PC-3 (cell line): ENCODE measurements around the gene SLC9A8. TPM values are rescaled to one million over a fixed set of nuclear protein-coding genes. Genes with fewer than 3 reads are reported as not detected.
"Not testable (repeated sequence)": the region's sequence is repeated elsewhere in the genome, so short reads cannot be mapped to it uniquely, and the experiment has no call there.

Experiments
- ATAC-seq: fragments of 200-7000 bp; cut with Tn5 transposase; 2 replicates; pipeline ENCODE4 v1.9.1; 2020; ENCODE audit warnings: mild to moderate bottlenecking, moderate library complexity
- BruUV-seq: library from RNA; stranded (reverse); fragments of 400-500 nt; replicated peaks from 2 replicates; lab custom pipeline; 2021; lab: Mats Ljungman, UMichigan
- CTCF ChIA-PET: fragments of 300-600 bp; sonication (Branson Sonifier 250); formaldehyde crosslinking; loops from one replicate; lab custom pipeline; 2022; ENCODE audit warnings: antibody characterized with exemption; lab: Charles Lee
- POLR2A ChIA-PET: fragments of 300-600 bp; sonication (Branson Sonifier 250); formaldehyde crosslinking; loops from one replicate; lab custom pipeline; 2022; ENCODE audit warnings: antibody characterized with exemption; ENCODE audit not compliant: unreplicated experiment; lab: Charles Lee
- DNase-seq: peaks from one replicate; pipeline ENCODE4 v3.0.0-alpha.2; 2015
- H2AFZ ChIP-seq: fragments of 300-600 bp; sonication (generic); 2 replicates; pipeline ENCODE4 v1.6.0; 2016; ENCODE audit warnings: antibody characterized with exemption, low read length
- H3F3A ChIP-seq: fragments of 300-600 bp; sonication (generic); one replicate; pipeline ENCODE4 v1.6.0; 2017; ENCODE audit warnings: antibody characterized with exemption, low read length, control low read depth, mild to moderate bottlenecking; ENCODE audit not compliant: unreplicated experiment
- H3K27ac ChIP-seq: fragments of 300-600 bp; sonication (generic); 2 replicates; pipeline ENCODE4 v1.5.1; 2016; ENCODE audit warnings: mild to moderate bottlenecking, low read length
- H3K27me3 ChIP-seq: fragments of 300-600 bp; sonication (generic); 2 replicates; pipeline ENCODE4 v1.6.1; 2016; ENCODE audit warnings: low read length, mixed read lengths
- H3K36me3 ChIP-seq: fragments of 300-600 bp; sonication (generic); 2 replicates; pipeline ENCODE4 v1.6.1; 2016; ENCODE audit warnings: low read depth, mixed run types, low read length, mixed read lengths
- H3K4me1 ChIP-seq: fragments of 300-600 bp; sonication (generic); 2 replicates; pipeline ENCODE4 v1.5.1; 2016; ENCODE audit warnings: low read length; ENCODE audit not compliant: insufficient read depth
- H3K4me2 ChIP-seq: fragments of 300-600 bp; sonication (generic); 2 replicates; pipeline ENCODE4 v1.6.0; 2016; ENCODE audit warnings: low read length
- H3K4me3 ChIP-seq: fragments of 300-600 bp; sonication (generic); 2 replicates; pipeline ENCODE4 v1.5.1; 2016; ENCODE audit warnings: mild to moderate bottlenecking, low read length, mixed read lengths
- H3K79me2 ChIP-seq: fragments of 300-600 bp; sonication (generic); 2 replicates; pipeline ENCODE4 v1.6.1; 2017; ENCODE audit warnings: low read length, mixed read lengths
- H3K9ac ChIP-seq: fragments of 300-600 bp; sonication (generic); 2 replicates; pipeline ENCODE4 v1.6.0; 2016; ENCODE audit warnings: mild to moderate bottlenecking, low read length
- H3K9me2 ChIP-seq: fragments of 300-600 bp; sonication (generic); replicated peaks from 2 replicates; pipeline ENCODE4 v1.6.1; 2016; ENCODE audit warnings: mixed run types, low read length, mixed read lengths
- H3K9me3 ChIP-seq: fragments of 300-600 bp; sonication (generic); 2 replicates; pipeline ENCODE4 v1.6.1; 2016; ENCODE audit warnings: low read length, mixed read lengths
- H4K20me1 ChIP-seq: fragments of 300-600 bp; sonication (generic); 2 replicates; pipeline ENCODE4 v1.6.1; 2016; ENCODE audit warnings: low read length, mixed read lengths
- CTCF ChIP-seq: fragments of 300-600 bp; sonication (generic); conservative IDR thresholded peaks from 2 replicates; pipeline ENCODE4 v1.5.1; 2017; ENCODE audit warnings: antibody characterized with exemption, low read depth, mild to moderate bottlenecking, low read length
- EZH2 ChIP-seq: fragments of 300-600 bp; sonication (generic); IDR thresholded peaks from one replicate; pipeline ENCODE4 v1.6.1; 2017; ENCODE audit warnings: antibody characterized with exemption, mild to moderate bottlenecking, low read length; ENCODE audit not compliant: unreplicated experiment
- EZH2phosphoT487 ChIP-seq: fragments of 300-600 bp; sonication (generic); IDR thresholded peaks from 2 replicates; pipeline ENCODE4 v1.6.1; 2018; ENCODE audit warnings: mild to moderate bottlenecking, antibody characterized with exemption, low read length, borderline replicate concordance
- intact Hi-C: fragments of 100-400 bp; cut with micrococcal nuclease; formaldehyde crosslinking; loops from 2 replicates; pipeline ENCODE4 v1.9.0; 2023
- total RNA-seq: library from RNA; depleted of rRNA; stranded (reverse); fragments of >200 nt; gene quantifications from 2 replicates; pipeline ENCODE4 v1.2.3, GENCODE V29; 2014

SLC9A8 gene
- total RNA-seq, 1 experiment from 2014 or later: 13.1 TPM

GRCh38 chr20:49803418-49803817, 9.2 kb upstream of the SLC9A8 start:
- Histone ChIP-seq H3K27ac (no peak overlapping the region), H3K9ac (no peak overlapping the region), H3K9me2 (no peaks in the 10 kb centered on the region), H3F3A (no peaks in the 10 kb centered on the region), H3K4me1 (peaks cover 6% of the 10 kb centered on the region; the same call in 1 of the 2 replicates), H2AFZ (no peak overlapping the region), H3K4me3 (no peak overlapping the region), H4K20me1 (no peaks in the 10 kb centered on the region), H3K79me2 (no peaks in the 10 kb centered on the region), H3K4me2 (no peak overlapping the region), H3K9me3 (no peaks in the 10 kb centered on the region), H3K27me3 (no peaks in the 10 kb centered on the region), H3K36me3 (no peaks in the 10 kb centered on the region)
- ChIA-PET POLR2A (no interaction called here), CTCF (no interaction called here)
- TF ChIP-seq EZH2: no peak
- no peak for TF ChIP-seq EZH2phosphoT487
- no peak for TF ChIP-seq CTCF
- intact Hi-C loops: no loop called here
- ATAC-seq: no peak
- DNase-seq: no peak
- no TSS peak for BruUV-seq

GRCh38 chr20:49804364-49804763, 8.3 kb upstream of the SLC9A8 start:
- peaks cover 6% of the 10 kb centered on the region; the same call in 1 of the 2 replicates for H3K4me1 ChIP-seq

GRCh38 chr20:49805224-49805876, 7.3 kb upstream of the SLC9A8 start:
- POLR2A ChIA-PET, H3K4me3 ChIP-seq, H3F3A ChIP-seq, CTCF ChIA-PET, H3K9me3 ChIP-seq, H3K9me2 ChIP-seq, H3K9ac ChIP-seq, H4K20me1 ChIP-seq, H3K27me3 ChIP-seq, H3K79me2 ChIP-seq, H3K36me3 ChIP-seq, H3K4me1 ChIP-seq, intact Hi-C loops, BruUV-seq: not testable (repeated sequence)
- DNase-seq: peak; percentile 49
- H2AFZ ChIP-seq: peak overlapping the region; percentile 40
- peak overlapping the region; percentile 27; the same call in 1 of the 2 replicates for H3K4me2 ChIP-seq
- peak overlapping the region; percentile 15 for H3K27ac ChIP-seq
- peak; percentile 73 for ATAC-seq

More at GRCh38 chr20:49804364-49804763, 8.3 kb upstream of the SLC9A8 start:
- TF ChIP-seq CTCF (no peak), EZH2phosphoT487 (no peak), EZH2 (no peak)
- Histone ChIP-seq H3K9me3 (no peaks in the 10 kb centered on the region), H3K4me2 (no peak overlapping the region), H2AFZ (no peak overlapping the region), H3K27me3 (no peaks in the 10 kb centered on the region), H3K4me3 (no peak overlapping the region), H3K9ac (no peak overlapping the region), H3K36me3 (no peaks in the 10 kb centered on the region), H3K79me2 (no peaks in the 10 kb centered on the region), H3K27ac (no peak overlapping the region), H3F3A (no peaks in the 10 kb centered on the region), H3K9me2 (no peaks in the 10 kb centered on the region), H4K20me1 (no peaks in the 10 kb centered on the region)
- BruUV-seq: no TSS peak
- CTCF ChIA-PET: no interaction called here
- intact Hi-C loops: no loop called here
- POLR2A ChIA-PET: no interaction called here
- ATAC-seq (no peak), DNase-seq (no peak)
